GM23338 (cell line): Measurements from ENCODE around the gene EXOC3. TPM values are rescaled to one million over a fixed set of nuclear protein-coding genes. Genes with fewer than 3 reads are reported as not detected.

Source experiments
- ATAC-seq: fragments of 200-7000 bp; cut with Tn5 transposase; 3 replicates; pipeline ENCODE4 v1.9.1; 2020
- DNase-seq: peaks from one replicate; pipeline ENCODE4 v3.0.0-alpha.2; 2015; ENCODE audit warnings: low spot score
- H2AFZ ChIP-seq: fragments of 200-600 bp; sonication (generic); 2 replicates; pipeline ENCODE4 v1.8.0; 2016; ENCODE audit warnings: antibody characterized with exemption, mild to moderate bottlenecking, moderate library complexity
- H3F3A ChIP-seq: fragments of 200-600 bp; sonication (generic); replicated peaks from 2 replicates; pipeline ENCODE4 v1.8.0; 2017; ENCODE audit warnings: antibody characterized with exemption, mixed run types, low read depth
- H3K27ac ChIP-seq: fragments of 200-600 bp; sonication (generic); 2 replicates; pipeline ENCODE4 v1.6.1; 2016; ENCODE audit warnings: low read depth
- H3K27me3 ChIP-seq: fragments of 200-600 bp; sonication (generic); 2 replicates; pipeline ENCODE4 v1.8.0; 2016; ENCODE audit warnings: mild to moderate bottlenecking, mixed run types, moderate library complexity; ENCODE audit not compliant: insufficient read depth
- H3K36me3 ChIP-seq: fragments of 200-600 bp; sonication (generic); 2 replicates; pipeline ENCODE4 v1.8.0; 2016; ENCODE audit warnings: mild to moderate bottlenecking; ENCODE audit not compliant: insufficient read depth
- H3K4me1 ChIP-seq: fragments of 200-600 bp; sonication (generic); 2 replicates; pipeline ENCODE4 v1.8.0; 2016; ENCODE audit warnings: mild to moderate bottlenecking, moderate library complexity; ENCODE audit not compliant: insufficient read depth
- H3K4me2 ChIP-seq: fragments of 200-600 bp; sonication (generic); 2 replicates; pipeline ENCODE4 v1.7.1; 2017; ENCODE audit warnings: mixed run types
- H3K4me3 ChIP-seq: fragments of 200-600 bp; sonication (generic); 2 replicates; pipeline ENCODE4 v1.6.1; 2016; ENCODE audit warnings: mixed run types
- H3K79me2 ChIP-seq: fragments of 200-600 bp; sonication (generic); replicated peaks from 2 replicates; pipeline ENCODE4 v1.8.0; 2017; ENCODE audit warnings: mild to moderate bottlenecking; ENCODE audit not compliant: insufficient read depth
- H3K9me2 ChIP-seq: fragments of 200-600 bp; sonication (generic); 2 replicates; pipeline ENCODE4 v1.8.0; 2017; ENCODE audit not compliant: insufficient read depth
- H4K20me1 ChIP-seq: fragments of 200-600 bp; sonication (generic); replicated peaks from 2 replicates; pipeline ENCODE4 v1.8.0; 2017; ENCODE audit warnings: mild to moderate bottlenecking; ENCODE audit not compliant: insufficient read depth
- H3K27ac Mint-ChIP-seq: 2 replicates; pipeline ENCODE4 v1.8.0; 2020; ENCODE audit warnings: inconsistent platforms, mild to moderate bottlenecking, moderate library complexity, mixed read lengths
- H3K27me3 Mint-ChIP-seq: 3 replicates; pipeline ENCODE4 v1.8.0; 2022; ENCODE audit warnings: low read depth, mild to moderate bottlenecking, moderate library complexity, mixed read lengths, inconsistent platforms; ENCODE audit not compliant: insufficient read depth, poor library complexity
- H3K36me3 Mint-ChIP-seq: 3 replicates; pipeline ENCODE4 v1.8.0; 2021; ENCODE audit warnings: low read depth, mild to moderate bottlenecking, inconsistent platforms, moderate library complexity, mixed read lengths
- H3K4me1 Mint-ChIP-seq: 3 replicates; pipeline ENCODE4 v1.8.0; 2020; ENCODE audit warnings: mild to moderate bottlenecking, inconsistent platforms, mixed read lengths
- H3K4me3 Mint-ChIP-seq: 3 replicates; pipeline ENCODE4 v1.8.0; 2021; ENCODE audit warnings: moderate library complexity, mild to moderate bottlenecking, inconsistent platforms, mixed read lengths
- H3K9me3 Mint-ChIP-seq: 3 replicates; pipeline ENCODE4 v1.8.0; 2020; ENCODE audit warnings: moderate library complexity, mild to moderate bottlenecking, inconsistent platforms, mixed read lengths
- CREB1 ChIP-seq: fragments of 250-450 bp; sonication (Bioruptor Pico); IDR thresholded peaks from 2 replicates; pipeline ENCODE4 v1.5.0; 2020; ENCODE audit warnings: low read depth, mild to moderate bottlenecking, moderate library complexity
- EZH2 ChIP-seq: fragments of 200-600 bp; sonication (generic); IDR thresholded peaks from one replicate; pipeline ENCODE4 v1.8.0; 2017; ENCODE audit warnings: antibody characterized with exemption, mild to moderate bottlenecking, low read depth; ENCODE audit not compliant: unreplicated experiment
- EZH2phosphoT487 ChIP-seq: fragments of 200-600 bp; sonication (generic); IDR thresholded peaks from one replicate; pipeline ENCODE4 v1.8.1; 2018; ENCODE audit warnings: antibody characterized with exemption; ENCODE audit not compliant: unreplicated experiment
- JUNB ChIP-seq: IDR thresholded peaks from one replicate; pipeline ENCODE4 v1.6.1; 2016; ENCODE audit warnings: antibody characterized with exemption; ENCODE audit not compliant: unreplicated experiment
- NANOG ChIP-seq: IDR thresholded peaks from 2 replicates; pipeline ENCODE4 v1.6.1; 2016; ENCODE audit warnings: antibody characterized with exemption, borderline replicate concordance
- POLR2AphosphoS5 ChIP-seq: IDR thresholded peaks from 2 replicates; pipeline ENCODE4 v1.6.1; 2016; ENCODE audit warnings: antibody characterized with exemption, low read depth
- REST ChIP-seq: IDR thresholded peaks from one replicate; pipeline ENCODE4 v1.6.1; 2018; ENCODE audit warnings: antibody characterized with exemption; ENCODE audit not compliant: unreplicated experiment
- STAT1 ChIP-seq: IDR thresholded peaks from one replicate; pipeline ENCODE4 v1.6.1; 2016; ENCODE audit warnings: antibody characterized with exemption; ENCODE audit not compliant: unreplicated experiment
- ZNF114 ChIP-seq: fragments of 250-450 bp; sonication (Bioruptor Pico); IDR thresholded peaks from 2 replicates; pipeline ENCODE4 v1.5.0; 2020; ENCODE audit warnings: mild to moderate bottlenecking, moderate library complexity
- ZNF331 ChIP-seq: fragments of 250-450 bp; sonication (Bioruptor Pico); IDR thresholded peaks from 2 replicates; pipeline ENCODE4 v1.5.0; 2020; ENCODE audit warnings: low read depth, mild to moderate bottlenecking, moderate library complexity
- polyA plus RNA-seq: library from polyadenylated mRNA; unstranded; fragments of >200 nt; fragmentation: Nextera tagmentation; extraction: Ambion mirVana; gene quantifications from 2 replicates; pipeline ENCODE4 v1.2.1, GENCODE V29; 2016
- total RNA-seq: library from RNA; depleted of rRNA; stranded (reverse); fragments of >200 nt; shearing (Covaris generic); gene quantifications from 2 replicates; pipeline ENCODE4 v1.2.3, GENCODE V29; 2014
- TF ChIP-seq, protein P1 (sequence below): fragments of 250-450 bp; sonication (Bioruptor Pico); IDR thresholded peaks from 2 replicates; pipeline ENCODE4 v1.5.0; 2020; ENCODE audit warnings: mild to moderate bottlenecking, moderate library complexity
- TF ChIP-seq, protein P2 (sequence below): IDR thresholded peaks from 2 replicates; pipeline ENCODE4 v1.6.1; 2016; ENCODE audit warnings: antibody characterized with exemption
- TF ChIP-seq, protein P3 (sequence below), 2 experiments: fragments of 200-600 bp in 1 of 2; sonication (generic) in 1 of 2; conservative IDR thresholded peaks; 2 replicates each; pipeline versions ENCODE4 v1.5.1 to v1.6.1; 2016 to 2017; ENCODE audit warnings: antibody characterized with exemption in 2 of 2, low read depth in 2 of 2, mild to moderate bottlenecking in 2 of 2, moderate library complexity in 1 of 2

Gene EXOC3
- total and polyA plus RNA-seq, 2 experiments from 2014 or later: 13.4 to 31.6 TPM

- H2AFZ ChIP-seq: no peak overlapping the region
- Mint-ChIP-seq H3K4me3 (no peak overlapping the region), H3K4me1 (peaks cover 7% of the 10 kb centered on the region), H3K9me3 (no peaks in the 10 kb centered on the region), H3K36me3 (peaks cover 46% of the 10 kb centered on the region), H3K27ac (no peak overlapping the region), H3K27me3 (no peaks in the 10 kb centered on the region)
- no peak for DNase-seq
- no peak overlapping the region for H3K4me2 ChIP-seq
- H3K36me3 ChIP-seq: peaks cover 20% of the 10 kb centered on the region; the same call in 1 of the 2 replicates
- no peak overlapping the region for H3K4me3 ChIP-seq
- no peaks in the 10 kb centered on the region for H3K27me3 ChIP-seq
- no peaks in the 10 kb centered on the region for H3K9me2 ChIP-seq
- ATAC-seq: no peak
- H3K4me1 ChIP-seq: peaks cover 4% of the 10 kb centered on the region
- H3K27ac ChIP-seq: no peak overlapping the region
- TF ChIP-seq JUNB: no peak
- TF ChIP-seq CREB1: no peak
- no peak for TF ChIP-seq EZH2
- no peak for TF ChIP-seq POLR2AphosphoS5
- TF ChIP-seq, protein P1, sequence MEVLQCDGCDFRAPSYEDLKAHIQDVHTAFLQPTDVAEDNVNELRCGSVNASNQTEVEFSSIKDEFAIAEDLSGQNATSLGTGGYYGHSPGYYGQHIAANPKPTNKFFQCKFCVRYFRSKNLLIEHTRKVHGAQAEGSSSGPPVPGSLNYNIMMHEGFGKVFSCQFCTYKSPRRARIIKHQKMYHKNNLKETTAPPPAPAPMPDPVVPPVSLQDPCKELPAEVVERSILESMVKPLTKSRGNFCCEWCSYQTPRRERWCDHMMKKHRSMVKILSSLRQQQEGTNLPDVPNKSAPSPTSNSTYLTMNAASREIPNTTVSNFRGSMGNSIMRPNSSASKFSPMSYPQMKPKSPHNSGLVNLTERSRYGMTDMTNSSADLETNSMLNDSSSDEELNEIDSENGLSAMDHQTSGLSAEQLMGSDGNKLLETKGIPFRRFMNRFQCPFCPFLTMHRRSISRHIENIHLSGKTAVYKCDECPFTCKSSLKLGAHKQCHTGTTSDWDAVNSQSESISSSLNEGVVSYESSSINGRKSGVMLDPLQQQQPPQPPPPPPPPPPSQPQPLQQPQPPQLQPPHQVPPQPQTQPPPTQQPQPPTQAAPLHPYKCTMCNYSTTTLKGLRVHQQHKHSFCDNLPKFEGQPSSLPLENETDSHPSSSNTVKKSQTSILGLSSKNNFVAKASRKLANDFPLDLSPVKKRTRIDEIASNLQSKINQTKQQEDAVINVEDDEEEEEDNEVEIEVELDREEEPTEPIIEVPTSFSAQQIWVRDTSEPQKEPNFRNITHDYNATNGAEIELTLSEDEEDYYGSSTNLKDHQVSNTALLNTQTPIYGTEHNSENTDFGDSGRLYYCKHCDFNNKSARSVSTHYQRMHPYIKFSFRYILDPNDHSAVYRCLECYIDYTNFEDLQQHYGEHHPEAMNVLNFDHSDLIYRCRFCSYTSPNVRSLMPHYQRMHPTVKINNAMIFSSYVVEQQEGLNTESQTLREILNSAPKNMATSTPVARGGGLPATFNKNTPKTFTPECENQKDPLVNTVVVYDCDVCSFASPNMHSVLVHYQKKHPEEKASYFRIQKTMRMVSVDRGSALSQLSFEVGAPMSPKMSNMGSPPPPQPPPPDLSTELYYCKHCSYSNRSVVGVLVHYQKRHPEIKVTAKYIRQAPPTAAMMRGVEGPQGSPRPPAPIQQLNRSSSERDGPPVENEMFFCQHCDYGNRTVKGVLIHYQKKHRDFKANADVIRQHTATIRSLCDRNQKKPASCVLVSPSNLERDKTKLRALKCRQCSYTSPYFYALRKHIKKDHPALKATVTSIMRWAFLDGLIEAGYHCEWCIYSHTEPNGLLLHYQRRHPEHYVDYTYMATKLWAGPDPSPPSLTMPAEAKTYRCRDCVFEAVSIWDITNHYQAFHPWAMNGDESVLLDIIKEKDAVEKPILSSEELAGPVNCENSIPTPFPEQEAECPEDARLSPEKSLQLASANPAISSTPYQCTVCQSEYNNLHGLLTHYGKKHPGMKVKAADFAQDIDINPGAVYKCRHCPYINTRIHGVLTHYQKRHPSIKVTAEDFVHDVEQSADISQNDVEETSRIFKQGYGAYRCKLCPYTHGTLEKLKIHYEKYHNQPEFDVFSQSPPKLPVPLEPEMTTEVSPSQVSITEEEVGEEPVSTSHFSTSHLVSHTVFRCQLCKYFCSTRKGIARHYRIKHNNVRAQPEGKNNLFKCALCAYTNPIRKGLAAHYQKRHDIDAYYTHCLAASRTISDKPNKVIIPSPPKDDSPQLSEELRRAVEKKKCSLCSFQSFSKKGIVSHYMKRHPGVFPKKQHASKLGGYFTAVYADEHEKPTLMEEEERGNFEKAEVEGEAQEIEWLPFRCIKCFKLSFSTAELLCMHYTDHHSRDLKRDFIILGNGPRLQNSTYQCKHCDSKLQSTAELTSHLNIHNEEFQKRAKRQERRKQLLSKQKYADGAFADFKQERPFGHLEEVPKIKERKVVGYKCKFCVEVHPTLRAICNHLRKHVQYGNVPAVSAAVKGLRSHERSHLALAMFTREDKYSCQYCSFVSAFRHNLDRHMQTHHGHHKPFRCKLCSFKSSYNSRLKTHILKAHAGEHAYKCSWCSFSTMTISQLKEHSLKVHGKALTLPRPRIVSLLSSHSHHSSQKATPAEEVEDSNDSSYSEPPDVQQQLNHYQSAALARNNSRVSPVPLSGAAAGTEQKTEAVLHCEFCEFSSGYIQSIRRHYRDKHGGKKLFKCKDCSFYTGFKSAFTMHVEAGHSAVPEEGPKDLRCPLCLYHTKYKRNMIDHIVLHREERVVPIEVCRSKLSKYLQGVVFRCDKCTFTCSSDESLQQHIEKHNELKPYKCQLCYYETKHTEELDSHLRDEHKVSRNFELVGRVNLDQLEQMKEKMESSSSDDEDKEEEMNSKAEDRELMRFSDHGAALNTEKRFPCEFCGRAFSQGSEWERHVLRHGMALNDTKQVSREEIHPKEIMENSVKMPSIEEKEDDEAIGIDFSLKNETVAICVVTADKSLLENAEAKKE (CRISPR knock-in tag): no peak
- no peak for TF ChIP-seq EZH2phosphoT487
- no peak for TF ChIP-seq NANOG
- TF ChIP-seq ZNF114 (CRISPR knock-in tag): no peak
- no peak for TF ChIP-seq ZNF331 (CRISPR knock-in tag)
- TF ChIP-seq, protein P2, sequence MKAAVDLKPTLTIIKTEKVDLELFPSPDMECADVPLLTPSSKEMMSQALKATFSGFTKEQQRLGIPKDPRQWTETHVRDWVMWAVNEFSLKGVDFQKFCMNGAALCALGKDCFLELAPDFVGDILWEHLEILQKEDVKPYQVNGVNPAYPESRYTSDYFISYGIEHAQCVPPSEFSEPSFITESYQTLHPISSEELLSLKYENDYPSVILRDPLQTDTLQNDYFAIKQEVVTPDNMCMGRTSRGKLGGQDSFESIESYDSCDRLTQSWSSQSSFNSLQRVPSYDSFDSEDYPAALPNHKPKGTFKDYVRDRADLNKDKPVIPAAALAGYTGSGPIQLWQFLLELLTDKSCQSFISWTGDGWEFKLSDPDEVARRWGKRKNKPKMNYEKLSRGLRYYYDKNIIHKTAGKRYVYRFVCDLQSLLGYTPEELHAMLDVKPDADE: no peak
- no peak for TF ChIP-seq REST
- TF ChIP-seq STAT1: no peak
- TF ChIP-seq, protein P3, sequence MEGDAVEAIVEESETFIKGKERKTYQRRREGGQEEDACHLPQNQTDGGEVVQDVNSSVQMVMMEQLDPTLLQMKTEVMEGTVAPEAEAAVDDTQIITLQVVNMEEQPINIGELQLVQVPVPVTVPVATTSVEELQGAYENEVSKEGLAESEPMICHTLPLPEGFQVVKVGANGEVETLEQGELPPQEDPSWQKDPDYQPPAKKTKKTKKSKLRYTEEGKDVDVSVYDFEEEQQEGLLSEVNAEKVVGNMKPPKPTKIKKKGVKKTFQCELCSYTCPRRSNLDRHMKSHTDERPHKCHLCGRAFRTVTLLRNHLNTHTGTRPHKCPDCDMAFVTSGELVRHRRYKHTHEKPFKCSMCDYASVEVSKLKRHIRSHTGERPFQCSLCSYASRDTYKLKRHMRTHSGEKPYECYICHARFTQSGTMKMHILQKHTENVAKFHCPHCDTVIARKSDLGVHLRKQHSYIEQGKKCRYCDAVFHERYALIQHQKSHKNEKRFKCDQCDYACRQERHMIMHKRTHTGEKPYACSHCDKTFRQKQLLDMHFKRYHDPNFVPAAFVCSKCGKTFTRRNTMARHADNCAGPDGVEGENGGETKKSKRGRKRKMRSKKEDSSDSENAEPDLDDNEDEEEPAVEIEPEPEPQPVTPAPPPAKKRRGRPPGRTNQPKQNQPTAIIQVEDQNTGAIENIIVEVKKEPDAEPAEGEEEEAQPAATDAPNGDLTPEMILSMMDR (conservative IDR thresholded peaks at IDR 0.05; ENCODE audit: low read depth in 2 of 2): no peak
- H4K20me1 ChIP-seq: no peaks in the 10 kb centered on the region
- H3F3A ChIP-seq: no peaks in the 10 kb centered on the region
- peaks cover 14% of the 10 kb centered on the region for H3K79me2 ChIP-seq
These were observed 16.7 kb downstream of the EXOC3 start for GRCh38 chr5:459562-460272.
